GM12873 (cell line): ENCODE data around the gene NUSAP1.

ENCODE experiments used
- CTCF ChIP-seq: IDR thresholded peaks from 2 replicates; pipeline ENCODE4 v1.5.1; 2012; ENCODE audit warnings: low read depth, mild to moderate bottlenecking, moderate library complexity, low read length, control low read depth; ENCODE audit not compliant: insufficient read depth; ENCODE audit errors: missing control alignments

NUSAP1 gene

GRCh38 chr15:41289953-41290352 lies 42.7 kb upstream of the NUSAP1 start:
- no peak for TF ChIP-seq CTCF

- no peak for TF ChIP-seq CTCF
Observed at GRCh38 chr15:41291065-41291631, 41.5 kb upstream of the NUSAP1 start.

- no peak for TF ChIP-seq CTCF
Observed at GRCh38 chr15:41292521-41292920, 40.2 kb upstream of the NUSAP1 start.

- no peak for TF ChIP-seq CTCF
Observed at GRCh38 chr15:41301587-41301986, 31.1 kb upstream of the NUSAP1 start.

- TF ChIP-seq CTCF = no peak
Observed at GRCh38 chr15:41304149-41304770, 28.4 kb upstream of the NUSAP1 start.

GRCh38 chr15:41307679-41308078 lies 25.0 kb upstream of the NUSAP1 start:
- no peak for TF ChIP-seq CTCF

- no peak for TF ChIP-seq CTCF
Observed at GRCh38 chr15:41309226-41309905, 23.3 kb upstream of the NUSAP1 start.
